ENCODE data around the gene MSRB3.

DNA sequence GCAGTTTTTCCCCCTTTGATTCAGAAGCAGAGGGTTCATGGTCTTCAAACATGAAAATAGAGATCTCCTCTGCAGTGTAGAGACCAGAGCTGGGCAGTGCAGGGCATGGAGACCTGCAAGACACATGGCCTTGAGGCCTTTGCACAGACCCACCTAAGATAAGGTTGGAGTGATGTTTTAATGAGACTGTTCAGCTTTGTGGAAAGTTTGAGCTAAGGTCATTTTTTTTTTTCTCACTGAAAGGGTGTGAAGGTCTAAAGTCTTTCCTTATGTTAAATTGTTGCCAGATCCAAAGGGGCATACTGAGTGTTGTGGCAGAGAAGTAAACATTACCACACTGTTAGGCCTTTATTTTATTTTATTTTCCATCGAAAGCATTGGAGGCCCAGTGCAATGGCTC is 185.1 kb downstream of the MSRB3 start:
- no peak for TF ChIP-seq CHD1 (IDR thresholded peaks at IDR 0.05; ENCODE audit: low read depth, low read length)
- TF ChIP-seq, protein P1, sequence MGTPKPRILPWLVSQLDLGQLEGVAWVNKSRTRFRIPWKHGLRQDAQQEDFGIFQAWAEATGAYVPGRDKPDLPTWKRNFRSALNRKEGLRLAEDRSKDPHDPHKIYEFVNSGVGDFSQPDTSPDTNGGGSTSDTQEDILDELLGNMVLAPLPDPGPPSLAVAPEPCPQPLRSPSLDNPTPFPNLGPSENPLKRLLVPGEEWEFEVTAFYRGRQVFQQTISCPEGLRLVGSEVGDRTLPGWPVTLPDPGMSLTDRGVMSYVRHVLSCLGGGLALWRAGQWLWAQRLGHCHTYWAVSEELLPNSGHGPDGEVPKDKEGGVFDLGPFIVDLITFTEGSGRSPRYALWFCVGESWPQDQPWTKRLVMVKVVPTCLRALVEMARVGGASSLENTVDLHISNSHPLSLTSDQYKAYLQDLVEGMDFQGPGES (IDR thresholded peaks at IDR 0.05): no peak
- TF ChIP-seq DPF2 (IDR thresholded peaks at IDR 0.05): no peak
- TF ChIP-seq TAF1 (IDR thresholded peaks at IDR 0.05; ENCODE audit: borderline replicate concordance, low read depth, low read length): no peak
- no peak for TF ChIP-seq CBFB (IDR thresholded peaks at IDR 0.05; ENCODE audit: low read depth)
- TF ChIP-seq YY1 (IDR thresholded peaks at IDR 0.05; ENCODE audit: low read depth, low read length): no peak
- no peak for TF ChIP-seq EGR1 (IDR thresholded peaks at IDR 0.05; ENCODE audit: borderline replicate concordance in 1 of 2, low read depth in 2 of 2, low read length in 2 of 2)
- TF ChIP-seq FOS (IDR thresholded peaks at IDR 0.05; ENCODE audit: borderline replicate concordance, extremely low read depth, insufficient read length): no peak
- TF ChIP-seq RAD21 (IDR thresholded peaks at IDR 0.05; ENCODE audit: insufficient read depth, low read depth, low read length): no peak
- TF ChIP-seq BRCA1 (IDR thresholded peaks at IDR 0.05; ENCODE audit: low read depth, low read length): no peak

Measured in GM12878 (cell line).